K562 (cell line): ENCODE measurements around the gene POC5. TPM values are rescaled to one million over a fixed set of nuclear protein-coding genes. Genes with fewer than 3 reads are reported as not detected.

Experiments
- ATF1 ChIP-seq, 2 experiments: fragments of 450-650 bp in 1 of 2; IDR thresholded peaks; 2 replicates each; pipeline ENCODE4 v1.6.1; 2016; ENCODE audit warnings: missing compliant biosample characterization in 1 of 2, missing genetic modification characterization in 1 of 2
- BRF1 ChIP-seq: IDR thresholded peaks from 3 replicates; pipeline ENCODE4 v1.6.1; 2011; ENCODE audit warnings: borderline replicate concordance, mild to moderate bottlenecking; ENCODE audit not compliant: insufficient read length; ENCODE audit errors: extremely low read depth
- C11orf30 ChIP-seq: fragments of 450-650 bp; IDR thresholded peaks from 2 replicates; pipeline ENCODE4 v1.6.1; 2016; ENCODE audit warnings: low read depth, mild to moderate bottlenecking
- CTCF ChIP-seq, 3 experiments: IDR thresholded peaks in 2 of 3; conservative IDR thresholded peaks in 1 of 3; 2 replicates each; pipeline ENCODE4 v1.5.1; 2011 to 2012; ENCODE audit warnings: low read length in 3 of 3, mild to moderate bottlenecking in 3 of 3, control low read depth in 2 of 3, improper control_type of control experiment in 1 of 3, inconsistent platforms in 1 of 3, low read depth in 1 of 3, mixed read lengths in 1 of 3, moderate library complexity in 1 of 3; ENCODE audit not compliant: insufficient read depth in 2 of 3
- EGR1 ChIP-seq: fragments of 450-650 bp; conservative IDR thresholded peaks from 2 replicates; pipeline ENCODE4 v1.6.1; 2017; ENCODE audit warnings: mild to moderate bottlenecking
- ESRRA ChIP-seq: fragments of 450-650 bp; IDR thresholded peaks from 2 replicates; pipeline ENCODE4 v1.6.1; 2014; ENCODE audit warnings: low read depth, mild to moderate bottlenecking, moderate library complexity, borderline replicate concordance
- FOXK2 ChIP-seq, 2 experiments: fragments of 450-650 bp; IDR thresholded peaks in 1 of 2; conservative IDR thresholded peaks in 1 of 2; 2 replicates each; pipeline ENCODE4 v1.6.1; 2016; ENCODE audit warnings: low read depth in 2 of 2, mild to moderate bottlenecking in 1 of 2
- L3MBTL2 ChIP-seq: fragments of 450-650 bp; IDR thresholded peaks from 2 replicates; pipeline ENCODE4 v1.6.1; 2016; ENCODE audit warnings: mild to moderate bottlenecking, moderate library complexity
- MIER1 ChIP-seq: fragments of 450-650 bp; IDR thresholded peaks from 2 replicates; pipeline ENCODE4 v1.6.1; 2016; ENCODE audit warnings: antibody characterized with exemption, mild to moderate bottlenecking, low read depth
- MITF ChIP-seq: IDR thresholded peaks from 2 replicates; pipeline ENCODE4 v1.6.1; 2014; ENCODE audit warnings: antibody characterized with exemption
- NEUROD1 ChIP-seq: fragments of 150-350 bp; IDR thresholded peaks from 2 replicates; pipeline ENCODE4 v1.6.1; 2014; ENCODE audit warnings: borderline replicate concordance, low read length, low read depth; ENCODE audit not compliant: partially characterized antibody
- NR2C2 ChIP-seq, 2 experiments: fragments of 200-800 bp in 1 of 2; sonication (Bioruptor generic) in 1 of 2; sonication (generic) in 1 of 2; formaldehyde crosslinking in 1 of 2; IDR thresholded peaks; 2 replicates each; pipeline versions ENCODE4 v1.6.1 to v1.8.0; 2016 to 2022; ENCODE audit warnings: mild to moderate bottlenecking in 1 of 2, missing compliant biosample characterization in 1 of 2, missing genetic modification characterization in 1 of 2, missing genetic modification reagents in 1 of 2
- PYGO2 ChIP-seq: fragments of 450-650 bp; IDR thresholded peaks from 2 replicates; pipeline ENCODE4 v1.6.1; 2016; ENCODE audit warnings: mild to moderate bottlenecking, missing genetic modification characterization, moderate library complexity, missing compliant biosample characterization
- RFX5 ChIP-seq: IDR thresholded peaks from 2 replicates; pipeline ENCODE4 v1.6.1; 2011; ENCODE audit warnings: low read depth, mild to moderate bottlenecking, improper control_type of control experiment, low read length
- RFX7 ChIP-seq: fragments of 250-450 bp; sonication (Bioruptor Pico); IDR thresholded peaks from 2 replicates; pipeline ENCODE4 v1.5.1; 2021; ENCODE audit warnings: mild to moderate bottlenecking
- TBL1XR1 ChIP-seq, 2 experiments: IDR thresholded peaks; 2 replicates each; pipeline ENCODE4 v1.6.1; 2012; ENCODE audit warnings: improper control_type of control experiment in 2 of 2, low read length in 2 of 2, mild to moderate bottlenecking in 1 of 2
- UBTF ChIP-seq, 2 experiments: IDR thresholded peaks; 2 replicates each; pipeline ENCODE4 v1.6.1; 2012; ENCODE audit warnings: improper control_type of control experiment in 2 of 2, low read depth in 2 of 2, low read length in 2 of 2, borderline replicate concordance in 1 of 2
- VEZF1 ChIP-seq: fragments of 200-800 bp; sonication (Bioruptor generic); IDR thresholded peaks from 2 replicates; pipeline ENCODE4 v1.6.1; 2017; ENCODE audit warnings: missing genetic modification characterization, missing compliant biosample characterization
- ZNF146 ChIP-seq: IDR thresholded peaks from one replicate; pipeline ENCODE4 v1.6.1; 2018; ENCODE audit warnings: missing compliant biosample characterization; ENCODE audit not compliant: unreplicated experiment
- ZNF644 ChIP-seq: fragments of 200-800 bp; sonication (Bioruptor generic); IDR thresholded peaks from 2 replicates; pipeline ENCODE4 v1.6.1; 2016; ENCODE audit warnings: low read depth, missing genetic modification characterization, missing compliant biosample characterization
- ZNF695 ChIP-seq: fragments of 450-650 bp; formaldehyde crosslinking; IDR thresholded peaks from 2 replicates; pipeline ENCODE4 v1.4.0; 2020; ENCODE audit warnings: mild to moderate bottlenecking, moderate library complexity
- polyA plus RNA-seq, 8 experiments: library from polyadenylated mRNA; depleted of rRNA in 4 of 8; stranded (reverse) in 5 of 8; unstranded in 3 of 8; fragments of >200 nt; fragmentation: Nextera tagmentation in 2 of 8; fragmentation: Illumina TruSeq in 1 of 8; extraction: Ambion mirVana in 2 of 8; extraction: Trizol in 1 of 8; gene quantifications; 2 replicates each; pipeline versions ENCODE4 v1.2.1 to v1.2.3, GENCODE V29; 2011 to 2014; ENCODE audit warnings: inconsistent platforms in 1 of 8, missing spikeins in 1 of 8
- total RNA-seq, 7 experiments: library from RNA; depleted of rRNA in 6 of 7; stranded (reverse); fragments of >200 nt in 6 of 7; fragmentation: Illumina TruSeq in 2 of 7; extraction: Trizol in 2 of 7; gene quantifications; 2 replicates each; pipeline versions ENCODE4 v1.2.1 to v1.2.3, GENCODE V29; 2011 to 2021; ENCODE audit warnings: low replicate concordance in 1 of 7

The POC5 gene
- total and polyA plus RNA-seq, 9 of the 15 experiments (the other 6 are each of a cell fraction or from before 2014, with no cell fraction given): 14.5 to 38.2 (median 27.0) TPM

GRCh38 chr5:75654693-75655295, 62.4 kb downstream of the POC5 start (continued):
- TF ChIP-seq CTCF (IDR thresholded peaks at IDR 0.05 in 2 of 3, conservative IDR thresholded peaks at IDR 0.05 in 1 of 3; ENCODE audit: insufficient read depth in 2 of 3, low read depth in 1 of 3, low read length in 3 of 3) (no peak), UBTF (IDR thresholded peaks at IDR 0.05; ENCODE audit: borderline replicate concordance in 1 of 2, low read depth in 2 of 2, low read length in 2 of 2) (no peak), RFX7 (CRISPR knock-in tag) (no peak), VEZF1 (peak; percentile 19; the same call in 1 of the 2 replicates), NEUROD1 (no peak), PYGO2 (tag) (no peak), ZNF644 (no peak), ZNF146 (CRISPR knock-in tag) (no peak), NR2C2 (CRISPR knock-in tag; IDR thresholded peaks at IDR 0.05) (no peak), NR2C2 (tag; IDR thresholded peaks at IDR 0.05) (no peak), FOXK2 (conservative IDR thresholded peaks at IDR 0.05 in 1 of 2, IDR thresholded peaks at IDR 0.05 in 1 of 2; ENCODE audit: low read depth in 2 of 2) (no peak), ESRRA (no peak), RFX5 (no peak), MIER1 (no peak), ZNF695 (CRISPR knock-in tag) (no peak), C11orf30 (peak; percentile 34; the same call in 1 of the 2 replicates), TBL1XR1 (IDR thresholded peaks at IDR 0.05; ENCODE audit: low read length in 2 of 2) (no peak), ATF1 (CRISPR knock-in tag; IDR thresholded peaks at IDR 0.05) (no peak), ATF1 (tag; IDR thresholded peaks at IDR 0.05) (no peak), MITF (no peak), L3MBTL2 (0 out of 2 replicates have a peak, but pooled peaks have one; percentile 23), EGR1 (no peak), BRF1 (no peak)
